Mesenchymal stem cell (in vitro differentiated cells and primary cell): Measurements from ENCODE around the gene RENBP.

ENCODE experiments used
- DNase-seq: peaks from one replicate; pipeline ENCODE4 v3.0.0-alpha.2; 2013
- H2AFZ ChIP-seq: one replicate; pipeline ENCODE4 v1.6.1; 2013; ENCODE audit warnings: low read depth, mild to moderate bottlenecking, control low read depth, inconsistent platforms, low read length, moderate library complexity
- H2AK5ac ChIP-seq: 2 replicates; pipeline ENCODE4 v1.6.1; 2013; ENCODE audit warnings: low read length, moderate library complexity, mild to moderate bottlenecking, inconsistent platforms; ENCODE audit not compliant: severe bottlenecking
- H2BK120ac ChIP-seq: one replicate; pipeline ENCODE4 v1.6.1; 2013; ENCODE audit warnings: low read depth, mild to moderate bottlenecking, inconsistent platforms, low read length, moderate library complexity
- H2BK12ac ChIP-seq, 2 experiments: one replicate each; pipeline ENCODE4 v1.6.1; 2013; ENCODE audit warnings: inconsistent platforms in 2 of 2, low read length in 2 of 2, mild to moderate bottlenecking in 2 of 2, moderate library complexity in 2 of 2, control low read depth in 1 of 2
- H2BK15ac ChIP-seq: one replicate; pipeline ENCODE4 v1.6.1; 2013; ENCODE audit warnings: mild to moderate bottlenecking, low read depth, inconsistent platforms; ENCODE audit not compliant: poor library complexity, severe bottlenecking
- H2BK5ac ChIP-seq: 2 replicates; pipeline ENCODE4 v1.6.1; 2013; ENCODE audit warnings: low read depth, mild to moderate bottlenecking, low read length, control low read depth, inconsistent platforms; ENCODE audit not compliant: poor library complexity, severe bottlenecking
- H3K14ac ChIP-seq, 2 experiments: one replicate each; pipeline ENCODE4 v1.6.1; 2013; ENCODE audit warnings: inconsistent platforms in 2 of 2, low read length in 2 of 2, control low read depth in 1 of 2, mild to moderate bottlenecking in 1 of 2, moderate library complexity in 1 of 2
- H3K18ac ChIP-seq, 2 experiments: one replicate each; pipeline ENCODE4 v1.6.1; 2013; ENCODE audit warnings: inconsistent platforms in 2 of 2, low read length in 2 of 2, control low read depth in 1 of 2, low read depth in 1 of 2, mild to moderate bottlenecking in 1 of 2
- H3K23ac ChIP-seq, 2 experiments: one replicate each; pipeline ENCODE4 v1.6.1; 2013; ENCODE audit warnings: inconsistent platforms in 2 of 2, low read length in 2 of 2, mild to moderate bottlenecking in 2 of 2, moderate library complexity in 2 of 2, control low read depth in 1 of 2
- H3K27ac ChIP-seq: 2 replicates; pipeline ENCODE4 v1.5.1; 2013; ENCODE audit warnings: mild to moderate bottlenecking, moderate library complexity, low read length, control low read depth, inconsistent platforms; ENCODE audit not compliant: poor library complexity, severe bottlenecking
- H3K27me3 ChIP-seq, 2 experiments: 2 replicates each; pipeline versions ENCODE4 v1.6.1 to v1.7.0; 2013; ENCODE audit warnings: low read length in 2 of 2, mild to moderate bottlenecking in 2 of 2, moderate library complexity in 2 of 2, control low read depth in 1 of 2, inconsistent platforms in 1 of 2; ENCODE audit not compliant: control insufficient read depth in 1 of 2, insufficient read depth in 1 of 2
- H3K36me3 ChIP-seq, 2 experiments: 2 replicates each; pipeline versions ENCODE4 v1.6.1 to v1.7.0; 2013; ENCODE audit warnings: low read length in 2 of 2, control low read depth in 1 of 2, inconsistent platforms in 1 of 2, low read depth in 1 of 2, mild to moderate bottlenecking in 1 of 2; ENCODE audit not compliant: insufficient read depth in 2 of 2, control insufficient read depth in 1 of 2
- H3K4ac ChIP-seq, 2 experiments: one replicate each; pipeline ENCODE4 v1.6.1; 2013; ENCODE audit warnings: inconsistent platforms in 2 of 2, low read length in 2 of 2, mild to moderate bottlenecking in 2 of 2, moderate library complexity in 2 of 2, control low read depth in 1 of 2, low read depth in 1 of 2
- H3K4me1 ChIP-seq: 2 replicates; pipeline ENCODE4 v1.6.1; 2013; ENCODE audit warnings: low read depth, low read length, control low read depth; ENCODE audit not compliant: control insufficient read depth, insufficient read depth
- H3K4me2 ChIP-seq: 2 replicates; pipeline ENCODE4 v1.6.1; 2013; ENCODE audit warnings: low read length, mild to moderate bottlenecking, inconsistent platforms; ENCODE audit not compliant: poor library complexity, severe bottlenecking
- H3K4me3 ChIP-seq, 2 experiments: 2 replicates each; pipeline versions ENCODE4 v1.5.1 to v1.7.0; 2013; ENCODE audit warnings: low read length in 2 of 2, mild to moderate bottlenecking in 2 of 2, control low read depth in 1 of 2, low read depth in 1 of 2; ENCODE audit not compliant: insufficient read depth in 1 of 2
- H3K79me1 ChIP-seq: replicated peaks from 2 replicates; pipeline ENCODE4 v1.6.1; 2013; ENCODE audit warnings: mild to moderate bottlenecking, control low read depth, low read length, inconsistent platforms; ENCODE audit not compliant: poor library complexity, severe bottlenecking
- H3K9ac ChIP-seq: 2 replicates; pipeline ENCODE4 v1.7.0; 2013; ENCODE audit warnings: mild to moderate bottlenecking, low read length, moderate library complexity
- H3K9me3 ChIP-seq: 2 replicates; pipeline ENCODE4 v1.7.0; 2013; ENCODE audit warnings: mild to moderate bottlenecking, low read length; ENCODE audit not compliant: control insufficient read depth
- H4K8ac ChIP-seq: one replicate; pipeline ENCODE4 v1.6.1; 2013; ENCODE audit warnings: inconsistent platforms, mild to moderate bottlenecking, low read length, moderate library complexity
- H4K91ac ChIP-seq: one replicate; pipeline ENCODE4 v1.6.1; 2013; ENCODE audit warnings: mild to moderate bottlenecking, low read length, inconsistent platforms
- WGBS: methylation state at CpG from one replicate; pipeline ENCODE4 v1.1.7; 2013; ENCODE audit warnings: mixed read lengths; 5-methylcytosine and 5-hydroxymethylcytosine counted together

Gene RENBP

GRCh38 chrX:153957224-153957623, 12.8 kb upstream of the RENBP start:
- Histone ChIP-seq H4K91ac (no peak overlapping the region), H3K14ac (no peak overlapping the region), H3K27me3 (no peaks in the 10 kb centered on the region), H3K9ac (no peak overlapping the region), H3K9me3 (no peaks in the 10 kb centered on the region), H3K79me1 (peaks cover 25% of the 10 kb centered on the region), H2BK5ac (no peak overlapping the region), H2AFZ (no peak overlapping the region), H3K4ac (no peak overlapping the region), H4K8ac (no peak overlapping the region), H3K4me2 (no peak overlapping the region), H3K4me1 (peaks cover 2% of the 10 kb centered on the region), H3K27ac (no peak overlapping the region), H3K36me3 (peaks cover 98% of the 10 kb centered on the region in 2 experiments), H2AK5ac (no peak overlapping the region), H3K18ac (no peak overlapping the region), H2BK15ac (no peak overlapping the region), H3K23ac (no peak overlapping the region), H2BK12ac (no peak overlapping the region), H2BK120ac (no peak overlapping the region), H3K4me3 (no peak overlapping the region)
- DNase-seq, result no peak
- WGBS, result 98% methylated on average over 16 of the region's 17 CpGs

- H3K4ac ChIP-seq, result no peak overlapping the region
- no peak overlapping the region for H3K27ac ChIP-seq
- no peak overlapping the region for H2BK5ac ChIP-seq
- H3K4me3 ChIP-seq, result peak overlapping the region in 1 of 2 experiments; percentile 21
- no peak overlapping the region for H3K18ac ChIP-seq
- no peaks in the 10 kb centered on the region for H3K27me3 ChIP-seq
- no peaks in the 10 kb centered on the region for H3K9me3 ChIP-seq
- H2BK120ac ChIP-seq, result no peak overlapping the region
- no peak for DNase-seq
- 94% methylated on average over 26 of the region's 35 CpGs for WGBS
- no peak overlapping the region for H3K4me2 ChIP-seq
- peaks cover 2% of the 10 kb centered on the region for H3K4me1 ChIP-seq
- no peak overlapping the region for H2BK15ac ChIP-seq
- H3K79me1 ChIP-seq, result peaks cover 28% of the 10 kb centered on the region
- no peak overlapping the region for H4K8ac ChIP-seq
- H3K14ac ChIP-seq, result no peak overlapping the region
- H2AK5ac ChIP-seq, result no peak overlapping the region
- H3K9ac ChIP-seq, result no peak overlapping the region
- no peak overlapping the region for H2BK12ac ChIP-seq
- H2AFZ ChIP-seq, result no peak overlapping the region
- peaks cover 98% of the 10 kb centered on the region in 2 experiments for H3K36me3 ChIP-seq
- H3K23ac ChIP-seq, result no peak overlapping the region
- no peak overlapping the region for H4K91ac ChIP-seq
These were observed 11.8 kb upstream of the RENBP start for GRCh38 chrX:153956044-153956907.

GRCh38 chrX:153955228-153955732, 10.8 kb upstream of the RENBP start:
- H2AK5ac ChIP-seq, result no peak overlapping the region
- 94% methylated on average over 8 of the region's 12 CpGs for WGBS
- H3K79me1 ChIP-seq, result peaks cover 27% of the 10 kb centered on the region

GRCh38 chrX:153954558-153955227, 10.2 kb upstream of the RENBP start:
- no peak overlapping the region for H2AK5ac ChIP-seq
- H3K4me2 ChIP-seq, result no peak overlapping the region
- no peaks in the 10 kb centered on the region for H3K27me3 ChIP-seq
- no peak overlapping the region for H4K91ac ChIP-seq
- H2BK120ac ChIP-seq, result no peak overlapping the region
- no peak overlapping the region for H3K23ac ChIP-seq
- no peak overlapping the region for H3K9ac ChIP-seq
- peaks cover 28% of the 10 kb centered on the region for H3K79me1 ChIP-seq
- no peaks in the 10 kb centered on the region for H3K9me3 ChIP-seq
- peak overlapping the region; percentile 21 for H4K8ac ChIP-seq
- no peak overlapping the region for H3K18ac ChIP-seq
- H3K4me3 ChIP-seq, result no peak overlapping the region
- H3K14ac ChIP-seq, result no peak overlapping the region
- DNase-seq, result no peak
- WGBS, result 97% methylated on average over 36 of the region's 44 CpGs
- no peak overlapping the region for H2BK5ac ChIP-seq
- H2BK15ac ChIP-seq, result no peak overlapping the region
- H3K36me3 ChIP-seq, result peaks cover 98 to 100% of the 10 kb centered on the region in 2 experiments
- no peak overlapping the region for H3K4ac ChIP-seq
- H3K27ac ChIP-seq, result no peak overlapping the region
- peaks cover 5% of the 10 kb centered on the region for H3K4me1 ChIP-seq
- H2AFZ ChIP-seq, result no peak overlapping the region
- H2BK12ac ChIP-seq, result no peak overlapping the region

More at GRCh38 chrX:153955228-153955732, 10.8 kb upstream of the RENBP start:
- DNase-seq, result no peak
- H3K9me3 ChIP-seq, result no peaks in the 10 kb centered on the region
- H3K9ac ChIP-seq, result no peak overlapping the region
- no peak overlapping the region for H2BK120ac ChIP-seq
- no peak overlapping the region for H3K4me2 ChIP-seq
- peaks cover 2% of the 10 kb centered on the region for H3K4me1 ChIP-seq
- H2AFZ ChIP-seq, result no peak overlapping the region
- no peak overlapping the region for H2BK15ac ChIP-seq
- H3K27ac ChIP-seq, result no peak overlapping the region
- no peaks in the 10 kb centered on the region for H3K27me3 ChIP-seq
- H3K36me3 ChIP-seq, result peaks cover 98 to 100% of the 10 kb centered on the region in 2 experiments
- H4K91ac ChIP-seq, result no peak overlapping the region
- H3K4me3 ChIP-seq, result no peak overlapping the region
- H3K4ac ChIP-seq, result no peak overlapping the region
- no peak overlapping the region for H3K23ac ChIP-seq
- H4K8ac ChIP-seq, result no peak overlapping the region
- H3K18ac ChIP-seq, result no peak overlapping the region
- H2BK12ac ChIP-seq, result no peak overlapping the region
- H2BK5ac ChIP-seq, result no peak overlapping the region
- no peak overlapping the region for H3K14ac ChIP-seq
